Occipital lobe (tissue), 2 donors: ENCODE data around the gene RHEB. TPM values are rescaled to one million over a fixed set of nuclear protein-coding genes. Genes with fewer than 3 reads are reported as not detected.

Experiments used
- DNase-seq: peaks from one replicate; lab custom pipeline; 2025; lab: John Stamatoyannopoulos, UW
- total RNA-seq: library from RNA; depleted of rRNA; stranded (reverse); fragments of >200 nt; gene quantifications from one replicate; pipeline ENCODE4 v1.2.3, GENCODE V29; 2014

Gene RHEB
- total RNA-seq, 1 donor from 2014 or later, result 83.9 TPM

DNA sequence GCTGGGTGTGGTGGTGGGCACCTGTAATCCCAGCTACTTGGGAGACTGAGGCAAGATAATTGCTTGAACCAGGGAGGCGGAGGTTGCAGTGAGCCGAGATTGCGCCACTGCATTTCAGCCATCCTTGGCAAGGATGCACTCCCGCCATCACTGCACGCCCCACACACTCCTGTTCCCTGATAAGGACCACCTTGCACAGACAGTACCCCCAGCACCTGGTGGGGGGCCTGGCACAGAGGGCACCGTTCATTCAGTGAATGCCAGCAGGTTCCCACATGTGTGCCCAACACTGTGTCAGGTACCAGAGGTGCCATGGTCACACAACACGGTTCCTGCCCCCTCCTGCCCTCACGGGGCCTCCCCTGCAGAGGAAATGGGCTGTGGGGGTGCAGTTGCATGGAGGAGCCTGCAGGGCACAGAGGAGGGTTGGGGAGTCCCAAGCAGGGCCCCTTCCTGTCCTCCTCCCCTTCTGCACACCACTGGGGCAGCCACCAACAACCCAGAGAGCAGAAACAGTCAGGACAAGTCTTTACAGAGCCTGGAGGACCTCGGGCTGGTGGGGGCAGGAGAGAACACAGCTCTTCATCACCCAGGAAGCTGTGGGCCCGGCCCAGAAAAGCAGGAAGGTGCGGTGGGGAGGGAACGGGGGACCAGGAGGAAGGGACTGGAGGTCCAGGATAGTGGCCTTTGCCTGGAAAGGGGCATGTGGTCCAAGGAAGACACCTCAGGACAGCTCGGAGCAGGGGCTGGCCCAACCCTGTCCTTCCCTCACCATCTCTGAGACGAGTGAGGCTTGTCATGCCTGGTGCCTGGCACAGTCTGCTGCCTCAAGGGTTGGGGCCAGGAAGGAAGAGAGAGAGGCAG is 86.8 kb downstream of the RHEB start:
- no peak for DNase-seq

DNA sequence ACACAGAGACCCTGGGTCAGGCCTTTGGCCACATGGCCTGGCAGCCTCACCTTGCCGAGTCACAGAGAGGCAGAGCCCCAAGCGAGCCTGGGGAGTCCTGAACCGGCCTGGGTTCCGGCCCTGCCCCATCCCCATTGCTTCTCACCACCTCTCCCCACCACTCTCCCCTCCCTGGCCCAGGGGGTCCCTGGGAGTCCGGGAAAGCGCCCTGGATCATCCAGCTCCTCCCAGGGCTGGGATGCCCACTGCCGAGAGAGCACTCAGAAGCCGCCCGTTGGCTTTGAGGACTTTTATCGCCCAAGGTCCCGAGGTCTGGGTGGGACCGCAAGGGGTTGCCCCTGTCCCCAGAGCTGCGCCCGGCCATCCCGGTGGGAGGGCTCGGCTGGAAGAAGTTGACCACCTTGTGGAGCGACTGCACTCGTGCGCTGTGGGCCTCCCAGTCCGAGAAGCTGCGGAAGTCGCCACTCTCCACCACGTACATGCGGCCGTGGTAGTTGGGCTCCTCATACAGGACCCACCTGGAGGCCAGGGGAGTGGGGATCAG is 87.9 kb downstream of the RHEB start:
- DNase-seq, result no peak

- no peak for DNase-seq
Measured at GRCh38 chr7:151431281-151431767, 88.4 kb downstream of the RHEB start.

DNA sequence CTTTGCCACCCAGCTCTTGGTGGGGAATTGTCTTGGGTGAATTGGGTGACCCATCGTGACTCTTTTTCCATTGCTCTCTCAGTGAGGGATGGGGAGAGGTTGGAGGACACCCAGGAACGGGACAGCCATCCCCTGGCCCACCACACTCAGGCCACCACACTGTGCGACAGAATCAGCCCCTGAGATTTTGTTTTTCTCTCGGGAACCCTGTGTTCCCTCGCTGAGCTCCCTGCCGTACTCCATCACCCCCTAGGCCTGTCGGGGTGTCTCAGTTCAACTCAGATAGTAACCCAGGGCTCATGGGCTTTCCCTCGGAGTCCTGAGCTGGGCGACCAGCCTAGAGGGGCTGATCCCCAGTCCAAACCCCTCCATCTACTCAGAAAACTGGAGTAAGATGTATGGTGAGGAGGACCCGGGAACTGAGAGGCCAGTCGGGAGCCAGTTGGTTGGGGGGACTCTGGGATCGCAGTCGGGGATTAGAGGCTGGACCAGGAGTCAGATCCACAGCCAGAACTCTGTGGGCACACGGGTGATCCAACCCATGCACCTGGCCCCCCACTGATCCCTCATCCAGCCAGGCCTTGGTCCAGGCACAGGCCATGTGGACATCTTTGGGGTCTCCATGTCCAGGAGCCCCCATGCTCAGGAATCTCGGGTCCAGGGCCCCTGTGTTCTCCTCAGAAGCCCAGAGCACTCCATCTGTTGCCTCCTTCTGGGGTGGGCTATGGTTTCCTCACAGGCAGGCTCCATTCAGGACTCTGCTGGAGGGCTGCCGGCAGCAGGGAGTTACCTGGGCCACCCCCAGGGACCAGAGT is 89.1 kb downstream of the RHEB start:
- no peak for DNase-seq

- no peak for DNase-seq
Measured at GRCh38 chr7:151429560-151430331, 89.9 kb downstream of the RHEB start.

DNA sequence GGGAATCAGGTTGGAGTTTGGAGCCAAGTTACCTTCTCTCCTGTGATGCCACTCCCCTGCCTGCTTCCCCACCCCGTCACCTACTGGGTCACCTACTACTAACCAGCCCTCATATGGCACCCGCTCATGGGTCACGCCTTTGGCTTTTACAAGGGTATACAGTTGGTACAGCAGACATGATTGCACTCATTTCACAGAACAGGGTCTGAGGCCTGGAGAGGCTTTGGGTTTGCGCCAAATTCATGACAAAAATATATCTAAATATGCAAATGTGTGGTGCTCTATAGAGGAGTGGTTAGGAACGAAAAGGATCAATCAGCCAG is 90.5 kb downstream of the RHEB start:
- DNase-seq, result no peak

- no peak for DNase-seq
Measured at GRCh38 chr7:151428378-151429236, 91.1 kb downstream of the RHEB start.

DNA sequence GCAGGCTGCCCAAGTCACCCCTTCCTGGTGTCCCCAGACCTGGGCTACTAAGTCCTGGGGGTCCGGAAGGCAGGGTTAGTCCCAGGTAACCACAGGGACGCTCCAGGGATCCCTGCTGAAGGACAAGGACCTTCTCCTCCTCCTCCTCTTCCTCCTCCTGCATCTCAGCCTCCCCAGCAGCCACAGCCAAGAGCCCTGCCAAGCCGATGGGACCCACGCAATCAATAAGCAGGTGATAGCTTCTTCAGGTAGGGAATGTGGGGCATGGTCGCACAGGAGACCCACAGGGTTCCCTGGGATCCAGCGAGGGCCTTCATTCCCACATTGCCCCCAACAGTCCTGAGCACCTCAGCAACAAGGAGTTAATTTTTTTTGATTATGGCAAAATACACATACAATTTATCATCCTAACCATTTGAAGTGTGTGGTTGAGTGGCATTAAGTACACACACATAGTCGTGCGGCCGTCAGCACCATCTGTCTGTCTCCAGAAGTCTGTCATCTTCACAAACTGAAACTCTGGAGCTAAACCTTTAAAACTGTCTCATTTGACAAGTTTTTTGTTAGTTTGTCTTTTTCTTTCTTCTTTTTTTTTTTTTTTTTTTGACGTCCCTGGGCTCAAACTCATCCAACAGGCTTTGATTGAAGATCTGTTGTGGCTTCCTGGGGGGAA is 91.9 kb downstream of the RHEB start:
- DNase-seq, result no peak

- no peak for DNase-seq
Measured at GRCh38 chr7:151426904-151427704, 92.6 kb downstream of the RHEB start.

- DNase-seq, result peak; percentile 13
Measured at GRCh38 chr7:151426441-151426903, 93.2 kb downstream of the RHEB start.

- no peak for DNase-seq
Measured at GRCh38 chr7:151425670-151426440, 93.8 kb downstream of the RHEB start.

DNA sequence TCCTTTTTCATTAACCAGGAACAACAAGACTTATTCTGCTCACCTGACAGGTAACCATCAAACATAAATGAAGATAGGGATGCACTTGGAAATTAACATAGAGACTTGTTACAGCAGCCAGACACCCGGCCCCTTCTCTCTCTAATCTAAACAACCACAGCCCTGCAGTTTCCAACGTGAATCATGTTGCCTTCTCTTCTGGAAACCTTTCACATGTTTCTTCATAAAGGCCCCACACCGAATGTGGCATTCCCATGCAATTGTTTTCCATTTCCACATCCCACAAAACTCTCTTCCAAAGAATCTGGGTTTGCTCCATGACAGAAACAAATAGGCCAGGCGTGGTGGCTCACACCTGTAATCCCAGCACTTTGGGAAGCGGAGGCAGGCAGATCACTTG is 94.9 kb downstream of the RHEB start:
- no peak for DNase-seq

DNA sequence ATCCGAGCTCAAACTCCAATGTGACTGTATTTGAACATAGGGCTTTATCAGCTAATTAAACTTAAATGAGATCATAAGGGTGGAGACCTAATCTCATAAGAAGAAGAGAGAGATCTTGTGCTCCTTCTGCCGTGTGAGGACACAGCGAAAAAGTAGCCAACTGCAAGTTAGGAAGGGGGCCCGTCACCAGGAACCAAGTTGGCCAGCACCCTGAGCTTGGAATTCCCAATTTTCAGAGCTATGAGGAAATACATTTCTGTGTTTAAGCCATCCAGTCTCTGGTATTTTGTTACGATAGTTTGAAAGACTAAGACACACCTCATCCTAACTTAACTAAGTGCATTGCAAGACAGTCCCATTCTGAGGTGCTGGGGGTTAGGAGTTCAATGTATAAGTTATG is 95.8 kb downstream of the RHEB start:
- no peak for DNase-seq

- DNase-seq, result no peak
Measured at GRCh38 chr7:151423226-151423625, 96.5 kb downstream of the RHEB start.

GRCh38 chr7:151422212-151422611 is 97.5 kb downstream of the RHEB start:
- DNase-seq, result no peak

DNA sequence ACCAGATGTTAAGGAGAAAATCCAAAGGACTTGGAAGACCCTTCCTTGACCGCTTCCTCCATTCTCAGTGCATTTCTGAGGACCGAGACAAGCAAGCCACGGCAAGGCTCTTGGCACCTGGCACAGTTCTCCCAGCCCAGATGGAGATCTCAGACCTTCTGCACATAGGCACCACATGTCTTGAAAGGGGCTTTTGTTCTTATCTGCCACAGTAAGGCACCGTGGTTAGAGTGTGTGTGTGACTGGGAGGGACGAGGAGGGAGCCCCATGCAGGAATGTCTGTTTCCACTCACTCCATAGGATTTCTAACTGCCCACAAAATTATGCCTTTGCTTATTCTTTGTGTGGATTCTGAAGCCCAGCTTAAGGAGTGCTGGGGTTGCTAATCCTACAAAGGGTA is 99.6 kb downstream of the RHEB start:
- DNase-seq, result no peak

DNA sequence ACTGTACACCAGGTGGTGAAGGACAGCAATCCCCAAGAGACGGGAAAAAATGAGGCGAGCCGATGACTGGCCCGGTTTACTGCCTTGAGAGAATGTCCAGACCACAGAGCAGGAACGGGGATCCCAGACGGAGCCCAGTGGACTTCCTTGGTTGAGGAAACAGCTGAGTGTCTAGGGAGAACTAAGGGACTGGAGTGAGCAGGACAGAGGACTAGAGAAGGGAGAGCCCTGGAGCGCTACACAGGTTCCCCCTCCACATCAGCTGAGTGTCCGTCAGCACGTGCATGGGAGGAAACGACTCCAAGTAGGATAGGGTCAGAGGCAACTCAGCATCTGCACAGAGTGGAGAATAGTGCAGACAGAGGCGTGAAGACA is 102.8 kb downstream of the RHEB start:
- no peak for DNase-seq
